GM12864 (cell line): Measurements from ENCODE around the gene ST6GALNAC4.

Source experiments
- DNase-seq: peaks from one replicate; pipeline ENCODE4 v3.0.0-alpha.2; 2011; ENCODE audit warnings: low read depth
- H3K4me3 ChIP-seq: 2 replicates; pipeline ENCODE4 v1.5.1; 2011; ENCODE audit warnings: mild to moderate bottlenecking, low read depth, low read length, control low read depth
- TF ChIP-seq, protein P1 (sequence below): IDR thresholded peaks from 2 replicates; pipeline ENCODE4 v1.5.1; 2011; ENCODE audit warnings: low read depth, mild to moderate bottlenecking, moderate library complexity, low read length, control low read depth, inconsistent platforms; ENCODE audit errors: missing control alignments

ST6GALNAC4 gene, protein sequence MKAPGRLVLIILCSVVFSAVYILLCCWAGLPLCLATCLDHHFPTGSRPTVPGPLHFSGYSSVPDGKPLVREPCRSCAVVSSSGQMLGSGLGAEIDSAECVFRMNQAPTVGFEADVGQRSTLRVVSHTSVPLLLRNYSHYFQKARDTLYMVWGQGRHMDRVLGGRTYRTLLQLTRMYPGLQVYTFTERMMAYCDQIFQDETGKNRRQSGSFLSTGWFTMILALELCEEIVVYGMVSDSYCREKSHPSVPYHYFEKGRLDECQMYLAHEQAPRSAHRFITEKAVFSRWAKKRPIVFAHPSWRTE

DNA sequence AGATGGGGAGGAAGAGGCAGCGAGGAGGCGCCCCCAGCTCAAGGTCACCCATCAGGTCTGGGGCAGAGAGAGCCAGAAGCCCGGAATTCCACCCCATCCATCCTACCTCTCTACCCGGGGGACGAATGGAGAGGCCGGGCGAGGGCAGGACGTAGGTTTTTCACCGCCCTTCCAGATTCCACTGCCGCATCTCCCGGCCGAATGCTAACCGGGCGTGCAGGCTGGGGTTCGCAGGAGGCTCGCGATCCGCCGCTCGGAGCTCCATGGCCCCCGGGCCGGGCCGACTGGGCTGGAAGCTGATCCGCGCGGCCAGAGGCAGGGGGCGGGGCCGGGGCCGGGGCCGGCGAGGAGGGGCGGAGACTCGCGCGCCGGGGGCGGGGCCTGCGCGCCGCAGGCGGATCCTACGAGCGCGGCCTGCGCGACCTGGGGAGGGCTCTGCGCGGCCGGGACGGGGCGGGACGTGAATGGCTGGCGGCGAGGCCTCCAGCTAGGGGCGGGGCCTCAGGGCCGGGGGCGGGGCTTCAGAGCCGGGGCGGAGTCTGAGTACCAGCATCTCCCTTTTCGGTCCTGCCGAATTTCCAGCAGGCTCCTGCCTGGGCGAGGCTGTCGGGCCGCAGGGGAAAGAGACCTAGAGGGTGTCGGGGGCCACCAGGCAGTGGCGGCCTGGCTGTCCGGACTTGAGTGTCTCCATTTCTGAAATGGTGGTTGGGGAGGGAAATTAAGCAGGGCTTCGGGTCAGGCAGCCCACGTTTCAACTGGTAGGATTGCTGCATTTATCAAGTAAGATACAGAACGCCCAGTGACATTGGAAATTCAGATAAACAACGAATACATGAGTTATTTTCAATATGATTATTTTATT is at the start of gene ST6GALNAC4:
Gene ST6GALNAC4, minus strand, starts transcription at position 322 of the 862 bp plus-strand sequence. CDS start 622 bp downstream, outside the sequence.
- TF ChIP-seq, protein P1, sequence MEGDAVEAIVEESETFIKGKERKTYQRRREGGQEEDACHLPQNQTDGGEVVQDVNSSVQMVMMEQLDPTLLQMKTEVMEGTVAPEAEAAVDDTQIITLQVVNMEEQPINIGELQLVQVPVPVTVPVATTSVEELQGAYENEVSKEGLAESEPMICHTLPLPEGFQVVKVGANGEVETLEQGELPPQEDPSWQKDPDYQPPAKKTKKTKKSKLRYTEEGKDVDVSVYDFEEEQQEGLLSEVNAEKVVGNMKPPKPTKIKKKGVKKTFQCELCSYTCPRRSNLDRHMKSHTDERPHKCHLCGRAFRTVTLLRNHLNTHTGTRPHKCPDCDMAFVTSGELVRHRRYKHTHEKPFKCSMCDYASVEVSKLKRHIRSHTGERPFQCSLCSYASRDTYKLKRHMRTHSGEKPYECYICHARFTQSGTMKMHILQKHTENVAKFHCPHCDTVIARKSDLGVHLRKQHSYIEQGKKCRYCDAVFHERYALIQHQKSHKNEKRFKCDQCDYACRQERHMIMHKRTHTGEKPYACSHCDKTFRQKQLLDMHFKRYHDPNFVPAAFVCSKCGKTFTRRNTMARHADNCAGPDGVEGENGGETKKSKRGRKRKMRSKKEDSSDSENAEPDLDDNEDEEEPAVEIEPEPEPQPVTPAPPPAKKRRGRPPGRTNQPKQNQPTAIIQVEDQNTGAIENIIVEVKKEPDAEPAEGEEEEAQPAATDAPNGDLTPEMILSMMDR = no peak
- DNase-seq = no peak
- H3K4me3 ChIP-seq = peak within 1 kb of the TSS; percentile 92

DNA sequence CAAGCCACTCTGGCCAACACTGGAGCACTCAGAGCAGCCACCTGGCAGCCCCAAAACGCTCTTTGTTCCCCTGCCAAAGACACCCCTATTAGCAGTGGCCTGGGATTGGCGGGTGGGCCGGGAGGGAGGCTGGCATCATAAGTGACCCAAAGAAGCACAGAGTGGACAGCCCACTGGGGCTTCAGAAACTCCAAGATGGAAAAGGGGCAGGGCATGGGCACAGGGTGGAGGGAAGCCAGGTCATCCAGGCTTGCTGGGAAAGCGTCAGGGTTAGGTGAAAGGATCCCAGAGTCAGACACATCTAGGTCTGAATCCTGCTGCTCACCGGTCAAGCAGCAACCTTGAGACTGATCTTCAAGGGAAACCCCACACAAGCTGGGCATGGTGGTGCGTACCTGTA is 49.1 kb upstream of the ST6GALNAC4 start:
- TF ChIP-seq, protein P1 = no peak
- H3K4me3 ChIP-seq = no peak overlapping the region
- DNase-seq = no peak

DNA sequence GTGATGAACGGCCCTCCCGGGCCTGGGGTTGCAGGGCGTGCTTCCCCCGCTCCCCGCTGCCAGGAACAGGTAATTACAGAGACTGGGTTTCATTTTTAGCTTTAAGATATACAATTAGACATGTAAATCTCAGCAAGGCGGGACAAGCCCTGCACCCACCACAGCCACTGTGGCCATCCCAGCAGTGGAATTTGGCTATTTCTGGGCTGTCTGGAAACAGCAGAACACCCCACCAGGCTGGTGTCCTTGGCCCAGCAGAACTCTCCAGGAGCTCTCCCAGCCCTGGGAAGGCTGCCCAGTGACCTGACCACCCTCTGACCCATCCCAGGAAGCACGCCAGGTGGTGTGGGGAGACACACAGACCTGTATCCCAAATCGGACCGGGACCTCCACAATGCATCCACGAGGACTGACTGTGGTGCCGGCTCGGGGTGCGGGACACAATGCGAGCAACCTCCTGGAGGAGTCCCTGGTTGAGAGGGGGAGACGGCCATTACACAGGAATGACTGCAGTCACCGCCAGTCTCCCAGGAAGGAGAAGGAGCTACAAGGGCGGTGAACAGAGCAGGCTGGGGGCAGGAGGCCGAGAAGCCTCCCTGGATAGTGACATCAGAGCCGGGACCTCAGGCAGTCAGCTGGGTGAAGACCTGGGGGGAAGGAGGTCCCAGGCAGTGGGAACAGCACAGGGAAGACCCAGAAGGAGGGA is 46.7 kb upstream of the ST6GALNAC4 start:
- DNase-seq = no peak
- TF ChIP-seq, protein P1 = no peak

DNA sequence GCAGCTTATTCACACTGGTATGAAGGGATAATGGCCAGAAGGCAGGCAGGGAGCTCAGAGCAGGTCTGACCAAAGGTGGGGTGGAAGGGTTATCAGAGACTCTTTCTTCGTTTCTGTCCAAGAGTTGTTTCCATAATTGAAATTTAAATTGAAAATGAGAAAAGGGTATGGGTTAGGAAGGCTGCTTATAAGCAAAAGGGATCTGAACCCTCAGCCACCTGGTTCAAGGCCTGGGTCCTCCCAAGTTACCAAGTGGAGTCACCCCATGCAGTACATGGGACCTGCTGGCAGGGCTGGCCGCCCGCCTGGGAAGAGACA is 46.2 kb upstream of the ST6GALNAC4 start:
- H3K4me3 ChIP-seq = no peak overlapping the region
- TF ChIP-seq, protein P1 = no peak
- DNase-seq = no peak

More for the DNA sequence above, 46.7 kb upstream of the ST6GALNAC4 start:
- no peak overlapping the region for H3K4me3 ChIP-seq

DNA sequence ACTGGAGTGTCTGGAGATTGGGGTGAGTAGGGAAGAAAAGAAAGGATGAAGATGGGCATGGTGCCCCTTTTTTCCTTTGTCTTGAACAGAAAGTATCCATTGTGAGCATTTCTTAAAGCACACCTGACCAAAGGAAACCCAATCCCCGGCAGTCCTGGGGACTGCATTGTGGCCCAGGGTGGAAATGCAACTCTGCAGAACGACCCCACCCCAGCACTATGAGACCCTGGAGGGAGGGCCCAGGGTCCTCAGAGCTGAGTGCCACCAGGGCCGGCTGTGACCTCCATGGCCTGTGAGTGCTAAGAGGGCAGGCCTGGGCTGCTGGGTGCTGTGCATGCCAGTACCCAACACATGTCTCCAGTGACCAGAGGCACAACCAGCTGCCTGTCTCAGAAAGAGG is 45.4 kb upstream of the ST6GALNAC4 start:
- TF ChIP-seq, protein P1 = no peak
- no peak overlapping the region for H3K4me3 ChIP-seq
- no peak for DNase-seq

DNA sequence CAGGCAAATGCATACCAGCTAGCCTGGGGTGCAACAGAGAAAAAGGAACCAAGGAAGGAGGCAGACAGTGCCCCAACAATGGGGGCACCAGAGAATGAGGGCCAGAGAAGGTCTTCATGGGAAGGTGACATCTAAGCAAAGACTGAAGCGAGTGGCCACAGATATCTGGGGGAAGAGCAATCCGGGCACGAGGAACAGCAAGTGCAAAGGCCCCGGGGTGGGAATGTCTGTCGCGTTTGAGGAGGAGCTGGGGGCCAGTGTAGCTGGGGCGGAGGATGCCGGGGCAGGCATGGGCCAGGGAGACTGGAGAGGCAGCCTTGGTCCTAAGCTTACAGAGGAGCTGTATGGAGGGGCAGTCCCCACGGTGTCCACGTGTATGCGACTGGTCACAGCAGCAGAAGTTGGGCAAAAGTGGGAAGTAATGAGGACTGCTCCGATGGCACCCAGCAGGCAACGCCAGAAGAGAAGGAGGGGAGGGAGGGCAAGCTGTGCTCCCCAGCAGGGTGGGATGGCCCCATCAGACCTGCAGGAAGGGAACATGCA is 44.8 kb upstream of the ST6GALNAC4 start:
- H3K4me3 ChIP-seq = no peak overlapping the region
- no peak for DNase-seq
- TF ChIP-seq, protein P1 = no peak
